Measurements from ENCODE around the gene RACK1.
"Not testable (repeated sequence)": the region's sequence is repeated elsewhere in the genome, so short reads cannot be mapped to it uniquely, and the experiment has no call there.

Gene RACK1

GRCh38 chr5:181243564-181244343 is at the start of gene RACK1:
RACK1 (minus strand) TSS chr5:181243906; CDS start chr5:181243800, 106 bp downstream.
- DNase-seq (ENCODE audit: low read depth in 2 of 2): peak; percentile 82 to 87

GRCh38 chr5:181287331-181287730 is 43.6 kb upstream of the RACK1 start:
- not testable (repeated sequence) for DNase-seq (ENCODE audit: low read depth in 2 of 2)

GRCh38 chr5:181285962-181286705 is 42.4 kb upstream of the RACK1 start:
- DNase-seq (ENCODE audit: low read depth in 2 of 2): not testable (repeated sequence)

- DNase-seq (ENCODE audit: low read depth in 2 of 2): not testable (repeated sequence)
Observed at GRCh38 chr5:181283841-181284755, 40.4 kb upstream of the RACK1 start.

GRCh38 chr5:181283347-181283746 is 39.6 kb upstream of the RACK1 start:
- no peak for DNase-seq (ENCODE audit: low read depth in 2 of 2)

GRCh38 chr5:181282874-181283273 is 39.2 kb upstream of the RACK1 start:
- DNase-seq (ENCODE audit: low read depth in 2 of 2): no peak

GRCh38 chr5:181282415-181282814 is 38.7 kb upstream of the RACK1 start:
- DNase-seq (ENCODE audit: low read depth in 2 of 2): not testable (repeated sequence)

GRCh38 chr5:181281984-181282316 is 38.2 kb upstream of the RACK1 start:
- DNase-seq (ENCODE audit: low read depth in 2 of 2): no peak

GRCh38 chr5:181281077-181281983 is 37.6 kb upstream of the RACK1 start:
- DNase-seq (ENCODE audit: low read depth in 2 of 2): no peak

GRCh38 chr5:181280251-181280762 is 36.6 kb upstream of the RACK1 start:
- DNase-seq (ENCODE audit: low read depth in 2 of 2): no peak

- DNase-seq (ENCODE audit: low read depth in 2 of 2): not testable (repeated sequence)
Observed at GRCh38 chr5:181273433-181273744, 29.7 kb upstream of the RACK1 start.

GRCh38 chr5:181271081-181271480 is 27.4 kb upstream of the RACK1 start:
- no peak for DNase-seq (ENCODE audit: low read depth in 2 of 2)

GRCh38 chr5:181267907-181268306 is 24.2 kb upstream of the RACK1 start:
- DNase-seq (ENCODE audit: low read depth in 2 of 2): not testable (repeated sequence)

- not testable (repeated sequence) for DNase-seq (ENCODE audit: low read depth in 2 of 2)
Observed at GRCh38 chr5:181267291-181267904, 23.7 kb upstream of the RACK1 start.

- DNase-seq (ENCODE audit: low read depth in 2 of 2): no peak
Observed at GRCh38 chr5:181265092-181265671, 21.5 kb upstream of the RACK1 start.

- no peak for DNase-seq (ENCODE audit: low read depth in 2 of 2)
Observed at GRCh38 chr5:181263633-181264032, 19.9 kb upstream of the RACK1 start.

- DNase-seq (ENCODE audit: low read depth in 2 of 2): peak; percentile 48 to 58
Observed at GRCh38 chr5:181261320-181262049, 17.8 kb upstream of the RACK1 start.

GRCh38 chr5:181260720-181261319 is 17.1 kb upstream of the RACK1 start, which contains the start of gene TRIM52:
TRIM52 (minus strand) TSS chr5:181261143; CDS start chr5:181260813, 330 bp downstream.
- DNase-seq (ENCODE audit: low read depth in 2 of 2): peak; percentile 86 to 88
